AML-193 (cell line): Measurements from ENCODE around the gene FGD4.

Experiments
- DNase-seq, 2 experiments: peaks; one replicate each; lab custom pipeline; 2025; lab: John Stamatoyannopoulos, UW

FGD4 gene

DNA sequence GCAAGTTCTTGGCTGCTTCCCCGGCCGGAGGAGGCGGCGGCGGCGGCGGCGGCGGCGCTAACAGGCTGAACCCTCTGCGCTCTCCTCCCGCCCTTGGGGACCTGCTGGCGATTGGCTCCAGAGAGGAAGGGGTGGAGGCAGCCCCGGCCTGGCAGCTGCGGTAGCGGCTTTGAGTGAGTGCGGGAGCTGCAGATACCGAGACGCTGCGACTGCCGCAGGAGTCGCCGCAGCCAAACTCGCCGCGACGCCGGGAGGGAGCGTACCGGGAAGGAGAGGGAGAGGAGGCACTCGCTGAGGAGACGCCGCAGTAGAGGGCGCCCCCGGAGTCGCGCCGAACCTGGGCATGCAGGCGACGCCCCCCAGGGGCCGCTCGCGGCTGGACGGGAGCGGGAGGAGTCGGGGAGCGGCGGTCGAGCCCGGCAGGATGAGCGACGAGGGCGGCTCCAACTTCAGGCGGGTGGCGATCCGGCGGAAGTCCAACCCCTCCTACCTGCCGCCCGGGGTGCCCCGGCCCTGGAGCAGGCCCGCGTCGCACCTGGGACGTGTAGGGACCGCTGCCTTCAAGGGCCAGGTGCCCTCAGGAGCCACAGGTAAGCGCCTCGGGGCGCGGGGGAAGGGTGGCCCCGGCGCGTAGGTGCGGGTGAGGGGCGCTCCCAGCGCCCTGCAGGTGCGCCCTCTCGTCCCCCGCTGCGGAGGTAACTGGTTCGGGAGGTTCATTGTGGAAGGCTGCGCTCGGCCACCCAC lies at the start of gene FGD4:
FGD4 (plus strand) TSS at position 189 of the 744 bp plus-strand sequence.
- peak; percentile 78 to 80 for DNase-seq

DNA sequence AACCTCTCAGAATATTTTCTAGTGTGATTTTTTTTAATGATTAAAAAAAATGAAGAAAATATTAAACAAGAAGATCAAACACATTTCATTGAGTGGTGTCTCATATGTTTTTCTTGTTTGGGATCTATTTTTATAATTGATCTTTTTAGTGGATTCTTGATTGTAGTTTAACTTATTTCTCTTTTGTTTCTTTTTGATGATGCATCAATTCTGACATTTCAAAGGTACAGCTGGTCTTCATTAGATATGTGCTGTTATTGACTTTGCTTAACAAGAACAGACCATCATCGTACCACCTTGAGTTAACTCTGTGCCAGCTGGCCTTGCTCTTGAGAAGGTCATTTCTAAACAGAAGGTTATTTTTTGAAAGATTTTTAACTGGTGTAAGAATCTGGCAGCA lies 45.8 kb upstream of the FGD4 start:
- no peak for DNase-seq

DNA sequence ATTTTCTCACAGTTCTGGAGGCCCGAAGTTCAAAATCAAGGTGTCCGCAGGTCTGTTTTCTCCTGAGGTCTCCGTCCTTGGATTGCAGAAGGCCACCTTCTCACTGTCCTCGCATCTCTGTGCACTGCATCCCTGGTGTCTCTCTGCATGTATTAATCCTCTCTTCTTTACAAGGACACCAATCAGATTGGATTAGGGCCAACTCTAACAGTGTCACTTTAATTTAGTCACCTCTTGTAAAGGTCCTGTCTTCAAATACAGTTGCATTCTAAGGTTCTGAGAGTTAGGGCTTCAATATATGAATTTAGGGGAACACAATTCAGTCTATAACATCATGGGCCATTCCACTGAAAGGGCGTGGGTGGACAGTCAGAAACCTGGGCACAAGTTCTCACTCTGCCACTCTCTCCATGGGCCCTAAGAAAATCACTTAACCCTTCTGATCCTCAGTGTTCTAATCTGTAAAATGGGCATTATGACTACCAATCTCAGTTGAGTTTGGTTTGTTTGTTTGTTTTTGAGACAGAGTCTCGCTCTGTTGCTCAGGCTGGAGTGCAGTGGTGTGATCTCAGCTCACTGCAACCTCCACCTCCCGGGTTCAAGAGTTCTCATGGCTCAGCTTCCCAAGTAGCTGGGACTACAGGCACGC lies 41.6 kb upstream of the FGD4 start:
- DNase-seq = no peak

DNA sequence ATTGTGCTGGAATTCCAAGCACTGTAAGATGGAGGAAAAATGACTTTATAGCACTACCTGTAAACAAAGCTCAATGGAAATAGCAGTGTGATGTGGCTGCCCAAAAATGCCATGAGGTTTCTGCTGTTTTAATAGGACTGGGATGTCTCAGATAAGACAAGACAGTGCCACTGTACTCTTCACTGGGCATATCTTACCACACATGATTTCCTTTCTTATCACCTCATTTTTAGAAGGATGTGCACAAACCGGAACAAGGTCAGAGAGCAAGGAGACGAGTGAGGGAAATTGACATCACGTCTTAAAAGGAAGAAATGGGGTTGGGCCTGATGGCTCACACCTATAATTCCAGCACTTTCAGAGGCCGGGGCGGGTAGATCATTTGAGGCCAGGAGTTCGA lies 38.4 kb upstream of the FGD4 start:
- DNase-seq = no peak

DNA sequence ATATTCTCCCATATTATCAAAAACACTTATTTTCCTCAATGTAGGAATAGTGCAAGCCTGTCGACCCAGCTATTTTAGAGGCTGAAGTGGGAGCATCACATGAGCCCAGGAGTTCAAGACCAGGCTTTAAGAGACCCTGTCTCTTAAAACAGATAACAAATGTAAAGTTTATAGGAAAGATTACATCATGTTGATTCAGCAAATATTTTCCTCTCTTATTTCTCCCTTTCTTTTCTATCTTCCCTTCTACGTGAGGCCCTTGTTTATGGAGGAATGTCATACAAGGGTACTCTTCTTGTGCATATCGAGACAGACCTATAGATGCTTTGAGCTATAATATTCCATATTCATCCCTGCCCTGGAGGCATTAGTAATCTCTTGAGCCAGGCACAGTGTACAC lies 36.5 kb upstream of the FGD4 start:
- DNase-seq = no peak

DNA sequence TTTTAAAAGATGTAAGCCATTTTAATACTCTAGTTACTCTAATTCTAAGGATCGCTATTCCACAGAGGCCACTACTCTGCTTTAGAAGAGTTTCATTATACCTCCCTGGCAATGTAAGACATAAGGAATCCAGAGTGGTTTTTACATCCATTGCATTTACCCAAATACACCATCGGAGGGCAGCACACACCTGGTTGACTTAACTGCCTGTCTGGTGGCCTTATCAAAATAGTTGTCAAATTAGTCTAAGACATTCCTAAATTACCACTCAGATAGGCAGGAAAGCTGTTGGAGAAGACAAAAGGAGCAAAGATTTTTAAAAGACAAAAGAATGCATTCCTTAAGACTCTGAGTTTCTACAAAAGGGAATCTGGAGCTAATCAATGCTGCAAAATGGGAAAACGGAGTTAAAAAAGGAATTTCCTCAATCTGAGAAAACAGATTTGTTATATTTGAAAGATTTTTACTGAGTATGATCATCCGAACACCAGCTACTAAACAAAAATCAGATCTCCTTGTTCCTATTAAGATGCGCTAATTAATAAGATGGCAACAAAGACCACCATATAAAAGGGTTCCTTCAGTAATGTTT lies 33.8 kb upstream of the FGD4 start:
- DNase-seq = peak; percentile 55 to 77

DNA sequence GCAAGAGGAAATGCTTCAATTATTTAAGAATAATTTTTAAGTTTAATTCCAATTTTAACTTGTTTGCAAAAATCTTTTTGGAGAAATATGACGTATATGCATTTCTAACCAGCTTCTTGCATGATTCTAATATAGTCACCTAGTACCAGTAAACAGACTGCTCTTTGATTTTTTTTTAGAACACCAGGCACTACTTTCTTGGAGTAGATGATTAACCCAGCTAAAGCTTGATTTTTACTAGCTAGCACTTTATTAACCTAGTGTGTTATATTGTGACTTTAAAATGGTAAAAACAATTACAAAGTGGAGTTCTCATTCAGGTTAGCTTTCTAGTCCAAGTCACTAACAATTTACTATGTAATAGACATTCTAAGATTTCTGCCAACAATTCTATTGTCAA lies 32.6 kb upstream of the FGD4 start:
- DNase-seq = no peak

DNA sequence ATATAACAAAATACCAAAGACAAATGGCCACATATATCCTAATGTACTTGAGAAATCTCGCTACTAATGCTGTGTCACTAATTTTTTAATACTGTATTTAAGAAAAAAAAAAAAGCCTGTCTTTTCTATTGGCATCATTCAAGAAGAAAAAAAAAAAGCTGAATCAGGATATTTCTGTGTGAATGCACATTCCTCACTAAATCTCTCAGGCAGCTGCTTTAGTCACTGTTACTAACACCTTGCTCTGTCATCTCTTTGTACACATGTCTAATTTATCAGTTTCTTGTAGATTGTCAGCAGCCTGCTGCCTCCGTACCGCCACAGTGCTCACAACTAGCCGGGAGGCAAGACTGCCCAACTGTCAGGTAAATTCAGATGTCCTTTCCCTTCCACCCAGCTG lies 32.0 kb upstream of the FGD4 start:
- no peak for DNase-seq

DNA sequence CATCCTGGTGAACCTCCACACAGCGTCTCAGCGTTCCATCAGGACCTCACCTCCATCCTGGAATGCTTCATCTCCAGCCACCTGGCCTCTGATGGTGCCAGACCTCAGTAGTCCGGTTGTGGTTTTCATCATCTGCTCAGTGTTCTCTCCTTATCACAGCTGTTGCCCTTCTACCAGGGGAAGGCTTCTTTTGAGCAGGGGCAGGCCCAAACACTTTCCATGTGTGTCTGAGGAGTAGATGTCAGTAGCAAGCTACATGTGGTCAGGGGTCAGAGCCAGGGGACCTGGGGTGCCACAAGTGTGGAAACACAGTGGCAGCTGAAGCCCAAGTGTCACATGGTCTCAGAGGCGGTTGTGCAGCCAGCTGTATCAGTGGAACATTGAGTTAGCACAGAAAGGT lies 30.2 kb upstream of the FGD4 start:
- DNase-seq = no peak

DNA sequence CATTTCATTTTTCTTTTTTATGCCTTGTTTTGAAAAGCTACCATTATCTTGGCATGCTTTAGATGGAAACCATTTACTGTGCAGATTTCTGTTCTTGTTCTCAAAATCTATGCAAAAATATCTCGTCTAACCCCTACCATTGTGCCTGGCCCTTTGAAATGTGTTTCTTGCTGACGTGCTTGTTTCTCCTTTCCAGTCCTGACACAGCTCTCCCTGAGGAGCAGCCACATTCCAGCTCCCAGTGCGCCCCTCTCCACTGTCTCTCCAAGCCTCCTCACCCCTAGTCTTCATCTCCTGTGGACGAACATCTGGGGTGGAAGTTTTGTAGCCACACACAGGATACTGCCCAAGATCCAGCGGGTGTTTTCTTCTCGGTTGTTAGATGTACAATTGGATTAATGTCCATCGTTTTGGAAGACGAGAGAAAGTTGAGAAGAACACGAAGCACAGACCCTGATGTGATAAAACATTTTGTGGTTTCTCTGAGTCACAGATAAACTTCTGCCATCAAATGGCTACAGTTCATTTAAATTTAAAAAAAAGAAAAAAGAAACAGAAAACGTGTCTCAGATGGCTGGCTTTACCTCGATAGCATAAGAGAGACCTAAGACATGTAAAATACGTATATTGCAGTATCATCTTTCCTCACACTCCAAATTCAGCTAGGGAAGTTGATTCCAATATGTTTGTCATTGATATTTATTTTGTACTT lies 21.9 kb upstream of the FGD4 start:
- no peak for DNase-seq

DNA sequence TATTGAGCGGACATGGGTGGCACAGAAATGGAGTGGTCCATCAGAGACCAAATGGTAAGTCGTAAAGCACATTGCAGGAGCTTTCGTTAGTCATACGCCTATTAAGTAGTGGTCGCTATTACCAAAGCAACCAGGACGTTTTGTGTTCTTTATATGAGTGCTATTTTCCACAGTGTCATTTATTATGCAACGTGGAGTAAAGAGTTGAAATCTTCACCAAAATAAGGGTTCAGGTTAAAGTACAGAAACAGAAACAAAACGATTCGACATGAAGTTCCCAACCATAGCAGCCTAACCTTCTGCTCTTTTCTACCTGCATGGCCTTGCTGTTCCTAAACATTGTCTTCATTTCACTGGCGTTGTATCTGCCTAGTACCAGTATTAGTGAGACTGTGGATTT lies 20.1 kb upstream of the FGD4 start:
- no peak for DNase-seq

DNA sequence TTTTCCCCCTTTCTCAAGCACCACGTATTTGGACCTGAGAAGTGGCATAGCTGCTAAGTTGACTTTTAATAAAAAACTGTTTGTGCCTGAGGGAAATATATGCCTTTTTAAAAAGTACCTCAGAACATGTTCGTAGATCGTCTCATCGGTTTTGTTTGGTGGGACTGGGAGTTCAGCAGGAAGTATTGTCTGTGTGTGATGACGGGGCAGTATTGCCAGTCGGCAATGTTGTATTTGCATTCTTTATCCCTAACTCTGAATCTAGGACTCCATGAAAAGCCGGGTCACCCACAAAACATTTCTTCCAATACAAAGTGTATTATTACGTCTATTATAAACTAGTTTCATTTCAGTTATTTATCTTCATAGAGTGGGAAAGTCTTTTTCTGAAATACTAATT lies 19.7 kb upstream of the FGD4 start:
- DNase-seq = no peak

DNA sequence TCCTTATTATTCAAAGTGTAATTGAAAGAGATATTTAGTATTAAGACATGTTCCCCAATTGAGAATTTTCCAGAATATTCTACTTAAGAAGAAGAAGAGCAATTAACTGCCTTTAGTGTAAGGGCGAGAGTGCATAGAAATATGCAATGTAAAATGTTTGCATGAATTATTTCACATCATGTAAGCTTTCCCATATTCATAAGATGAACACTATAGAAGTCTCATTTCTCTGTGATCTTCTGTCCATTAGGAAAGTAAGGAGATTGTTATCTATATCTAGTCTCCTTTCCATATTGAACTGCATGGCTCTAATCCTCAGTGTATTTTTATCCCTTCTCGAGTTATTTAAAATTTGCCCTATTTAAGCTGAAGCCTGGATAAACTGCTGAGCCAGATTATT lies 17.1 kb upstream of the FGD4 start:
- DNase-seq = no peak

DNA sequence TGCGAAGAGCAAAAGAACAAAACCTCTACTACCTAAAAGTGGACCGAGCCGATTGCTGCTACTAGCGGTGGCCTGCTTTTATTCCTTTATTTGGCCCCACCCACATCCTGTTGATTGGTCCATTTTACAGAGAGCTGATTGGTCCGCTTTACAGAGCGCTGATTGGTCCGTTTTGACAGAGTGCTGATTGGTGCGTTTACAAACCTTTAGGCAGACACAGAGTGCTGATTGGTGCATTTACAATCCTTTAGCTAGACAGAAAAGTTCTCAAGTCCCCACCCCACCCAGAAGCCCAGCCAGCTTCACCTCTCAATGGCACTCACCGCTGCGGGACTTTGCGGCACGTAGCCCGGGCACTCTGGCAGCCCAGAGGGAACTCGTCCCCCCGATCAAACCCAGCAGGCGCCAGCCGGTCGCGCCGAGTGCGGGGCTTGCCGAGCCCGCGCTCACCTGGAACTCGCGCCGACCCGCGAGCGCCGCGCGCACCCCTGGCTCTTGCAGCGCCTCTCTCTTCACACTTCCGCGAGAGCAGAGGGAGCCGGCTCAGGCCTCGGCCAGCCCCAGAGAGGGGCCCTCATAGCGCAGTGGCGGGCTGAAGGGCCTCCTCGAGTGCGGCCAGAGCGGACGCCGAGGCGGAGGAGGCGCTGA lies 8.7 kb upstream of the FGD4 start:
- DNase-seq = no peak

DNA sequence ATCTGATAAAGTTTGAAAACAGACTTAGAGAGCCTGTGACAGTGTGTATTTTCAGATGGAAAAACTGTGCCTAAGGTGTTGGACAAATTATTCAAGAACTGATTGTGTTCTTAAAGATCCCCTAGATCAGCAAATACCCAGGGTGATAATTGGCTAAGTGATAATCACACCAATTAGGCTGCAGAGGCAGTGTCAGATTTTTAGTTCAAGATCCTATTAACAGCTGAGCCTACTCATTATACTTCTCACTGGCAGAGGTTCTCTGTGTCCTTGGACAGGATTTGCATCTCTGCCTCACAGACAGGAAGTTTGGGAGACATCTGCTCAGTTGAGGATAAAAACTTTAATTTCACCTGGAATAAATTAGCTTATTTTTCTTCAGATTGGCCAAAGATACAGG lies 4.3 kb upstream of the FGD4 start:
- DNase-seq = no peak

DNA sequence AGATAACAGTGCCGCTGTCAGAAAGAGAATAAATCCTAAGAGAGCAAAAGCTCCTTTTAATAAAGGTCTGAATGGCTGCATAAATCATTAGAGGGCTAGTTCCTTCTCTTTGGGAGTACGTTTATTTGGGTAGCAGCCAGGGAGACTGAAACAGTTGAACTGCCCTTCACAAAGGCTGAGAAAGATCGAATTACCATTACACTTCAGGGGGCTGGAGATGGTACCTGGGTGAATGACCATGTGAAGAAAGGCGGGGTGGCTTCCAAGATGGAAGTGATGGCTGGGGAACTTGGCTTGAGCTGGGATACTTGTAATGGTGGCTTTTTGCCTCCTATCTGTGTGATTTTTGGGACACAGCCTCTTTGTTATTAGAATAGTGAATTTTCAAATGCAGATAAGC lies 1.7 kb upstream of the FGD4 start:
- no peak for DNase-seq

DNA sequence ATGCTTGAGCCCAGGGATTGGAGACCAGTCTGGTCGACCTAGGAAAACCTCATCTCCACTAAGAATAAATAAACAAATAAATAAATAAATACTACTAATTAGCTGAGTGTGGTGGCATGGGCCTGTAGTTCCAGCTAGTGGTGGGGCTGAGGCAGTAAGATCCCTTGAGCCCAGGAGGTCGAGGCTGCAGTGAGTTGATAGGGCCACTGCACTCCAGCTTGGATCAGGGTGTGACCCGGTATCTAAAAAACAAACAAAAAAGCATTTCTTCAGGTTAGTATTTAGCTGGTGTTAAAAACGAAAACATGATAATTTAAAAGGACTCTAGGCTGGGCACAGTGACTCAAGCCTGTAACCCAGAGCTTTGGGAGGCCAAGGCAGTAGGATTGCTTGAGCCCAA lies 1.2 kb upstream of the FGD4 start:
- DNase-seq = no peak

DNA sequence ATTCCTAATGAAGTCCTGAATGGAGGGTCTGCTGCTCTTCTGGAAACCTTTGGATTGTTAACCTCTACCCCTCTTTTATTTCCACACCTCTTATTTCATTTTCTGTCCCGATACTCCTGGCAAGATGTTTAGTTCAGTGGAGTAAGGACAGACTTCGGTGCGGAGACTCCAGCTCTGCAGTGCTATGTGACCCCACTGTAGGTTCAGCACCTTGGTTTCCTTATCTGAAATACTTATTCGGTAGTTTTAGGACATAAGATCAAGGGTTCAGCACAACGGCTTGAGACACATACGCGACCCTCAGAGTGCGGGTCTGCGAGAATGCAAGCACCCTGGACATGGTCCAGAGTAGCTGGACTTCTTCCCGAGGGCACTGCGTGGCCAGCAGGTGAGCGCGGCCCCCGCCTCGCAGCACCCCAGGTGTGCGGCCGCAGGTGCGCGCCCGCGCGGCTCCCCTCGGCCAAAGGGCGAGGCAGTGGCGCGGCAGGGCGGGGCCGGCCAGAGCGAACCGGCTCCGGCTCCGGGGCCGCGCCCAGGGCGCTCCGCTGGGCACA lies 465 bp upstream of the FGD4 start:
- DNase-seq = no peak

DNA sequence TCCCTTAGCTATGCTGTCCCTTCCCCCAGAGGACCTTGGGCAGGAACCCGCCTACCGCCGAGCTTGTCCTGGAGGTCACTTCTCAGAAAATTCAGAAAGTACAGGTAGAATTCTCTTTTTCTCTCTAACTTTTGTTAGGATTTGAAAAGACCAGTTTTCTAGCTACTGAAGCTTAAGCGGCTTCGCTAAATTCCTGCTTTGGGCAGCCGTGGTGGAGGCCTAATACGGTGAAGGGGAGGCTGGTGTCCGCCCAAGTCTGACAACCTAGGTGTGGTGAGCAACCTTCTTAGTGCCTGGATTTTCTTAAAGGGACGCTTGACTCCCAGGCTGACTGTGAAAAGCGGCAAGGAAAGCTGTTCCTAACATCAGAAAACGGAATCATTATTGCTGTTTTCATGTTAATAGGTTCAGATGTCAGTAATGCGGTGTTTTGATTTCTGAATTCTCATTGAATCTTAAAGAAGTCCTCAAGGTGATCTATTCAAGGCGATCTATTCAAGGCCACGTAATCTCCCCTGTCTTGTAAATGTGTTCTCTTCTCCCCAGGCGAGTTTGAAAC lies 835 bp downstream of the FGD4 start:
- no peak for DNase-seq

DNA sequence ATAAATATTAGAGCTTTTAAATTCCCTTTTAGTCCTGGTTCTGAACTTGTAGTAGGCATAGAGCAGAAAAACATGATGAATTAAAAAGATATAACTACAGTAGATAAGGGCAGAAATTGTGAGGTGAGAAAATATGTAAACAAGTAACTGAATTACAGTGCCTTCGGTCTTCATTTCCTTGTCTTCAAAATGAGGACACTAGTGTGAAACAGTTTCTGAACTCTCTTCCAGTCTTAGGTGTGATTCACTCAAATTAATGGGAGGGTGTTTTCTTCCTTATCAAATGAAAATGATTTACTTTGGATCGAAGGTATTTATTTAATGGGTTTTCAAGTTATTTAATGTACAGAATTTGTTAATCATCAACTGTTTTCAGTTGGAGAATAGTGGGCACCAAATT lies 1.5 kb downstream of the FGD4 start:
- no peak for DNase-seq

DNA sequence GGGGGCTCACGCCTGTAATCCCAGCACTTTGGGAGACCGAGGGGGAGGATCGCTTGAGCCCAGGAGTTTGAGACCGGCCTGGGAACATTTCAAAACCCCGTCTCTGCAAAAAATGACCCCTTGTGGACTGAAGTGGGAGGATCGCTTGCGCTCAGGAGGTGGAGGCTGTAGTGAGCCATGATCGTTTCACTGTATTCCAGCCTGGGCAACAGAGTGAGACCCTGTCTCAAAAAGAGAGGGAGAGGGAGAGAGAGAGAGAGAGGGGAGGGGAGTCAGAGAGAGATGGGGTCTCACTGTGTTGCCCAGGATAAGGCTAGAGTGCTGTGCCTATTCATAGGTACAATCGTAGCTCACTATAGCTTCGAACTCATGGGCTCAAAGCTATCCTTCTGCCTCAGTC lies 2.8 kb downstream of the FGD4 start:
- no peak for DNase-seq

DNA sequence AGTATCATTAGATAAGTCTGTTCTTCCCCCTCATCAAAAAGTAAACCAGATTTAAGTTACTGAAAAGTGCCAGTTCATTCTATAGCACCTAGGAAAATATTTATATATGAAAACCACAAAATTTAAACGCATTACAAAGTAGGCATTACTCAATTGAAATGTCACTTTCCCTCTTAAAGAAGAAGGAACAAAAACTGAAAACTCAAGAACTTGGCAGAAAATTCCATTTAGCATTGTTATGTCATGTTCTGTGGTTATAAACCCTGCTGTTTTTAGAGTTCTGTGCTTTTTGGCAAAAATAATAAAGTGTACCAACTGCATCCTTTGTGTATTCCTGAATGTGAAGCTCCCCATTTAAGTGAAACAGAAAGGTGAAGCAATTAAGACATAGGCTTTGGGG lies 3.6 kb downstream of the FGD4 start:
- peak; percentile 14 to 33 for DNase-seq
